ENCODE results near the gene ZEB1. TPM values are rescaled to one million over a fixed set of nuclear protein-coding genes. Genes with fewer than 3 reads are reported as not detected.

ZEB1 gene
- total and polyA plus RNA-seq, 2 of the 13 experiments (the other 11 are each of a cell fraction or from before 2014, with no cell fraction given) = 9.6 to 18.0 TPM

DNA sequence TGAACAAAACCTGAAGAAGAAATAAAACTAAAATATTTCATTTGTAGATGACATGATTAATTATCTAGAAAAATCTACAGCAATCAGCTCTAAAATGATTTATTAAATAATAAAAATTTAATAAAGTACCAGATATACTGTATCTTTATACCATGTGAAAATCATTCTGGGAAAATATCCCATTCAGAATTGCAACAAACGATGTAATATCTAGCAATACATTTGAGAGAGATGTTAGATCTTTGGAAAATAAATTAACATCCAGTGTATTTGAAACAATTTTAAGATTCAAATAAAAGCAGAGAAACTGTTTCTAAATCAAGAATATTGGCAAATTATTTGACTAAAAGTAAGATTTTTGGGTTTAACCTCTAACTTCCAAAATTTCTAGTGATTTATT is 62.2 kb downstream of the ZEB1 start (continued):
- TF ChIP-seq NCOA2 (CRISPR knock-in tag; IDR thresholded peaks at IDR 0.05) (no peak), SSRP1 (CRISPR knock-in tag; IDR thresholded peaks at IDR 0.05) (no peak)

DNA sequence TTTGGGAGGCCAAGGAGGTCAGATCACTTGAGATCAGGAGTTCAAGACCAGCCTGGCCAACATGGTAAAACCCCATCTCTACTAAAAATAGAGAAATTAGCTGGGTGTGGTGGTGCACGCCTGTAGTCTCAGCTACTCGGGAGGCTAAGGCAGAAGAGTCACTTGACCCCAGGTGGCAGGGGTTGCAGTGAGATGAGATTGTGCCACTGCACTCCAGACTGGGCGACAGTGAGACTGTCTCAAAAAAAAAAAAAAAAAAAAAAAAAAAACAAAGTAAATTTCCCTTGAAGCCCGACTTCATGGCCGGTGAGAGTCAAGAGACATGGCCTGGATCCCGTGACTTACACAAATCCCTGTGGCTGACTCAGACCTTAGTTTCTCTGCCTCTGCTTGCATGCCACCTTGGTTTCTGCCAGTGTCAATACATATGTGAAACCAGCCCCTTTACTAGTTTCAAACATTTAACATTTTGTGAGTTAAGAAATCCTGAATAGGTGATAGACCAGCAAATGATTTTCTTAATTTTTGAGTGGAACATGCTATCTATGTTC is 62.8 kb downstream of the ZEB1 start:
- Histone ChIP-seq H3K27ac (ENCODE audit: extremely low read length, insufficient read depth, low read length) (no peak overlapping the region), H3K36me3 (replicated peaks in 1 of 2; ENCODE audit: control insufficient read depth in 1 of 2, insufficient read depth in 2 of 2, low read length in 2 of 2) (no peaks in the 10 kb centered on the region), H3K27me3 (ENCODE audit: control insufficient read depth in 1 of 2, insufficient read depth in 2 of 2, low read length in 2 of 2) (no peaks in the 10 kb centered on the region), H3K9ac (ENCODE audit: insufficient read depth, low read depth, low read length) (no peak overlapping the region), H3K79me2 (ENCODE audit: insufficient read depth, low read length) (peaks cover 19% of the 10 kb centered on the region), H3K4me1 (ENCODE audit: insufficient read depth, low read length) (no peaks in the 10 kb centered on the region), H3K4me3 (replicated peaks in 1 of 3; ENCODE audit: insufficient read depth in 1 of 3, low read depth in 2 of 3, low read length in 3 of 3) (no peak overlapping the region), H2AFZ (ENCODE audit: low read length) (no peak overlapping the region), H4K20me1 (ENCODE audit: insufficient read depth, low read length) (no peaks in the 10 kb centered on the region; the same call in 1 of the 2 replicates), H3K9me3 (ENCODE audit: low read length) (no peaks in the 10 kb centered on the region), H3K4me2 (ENCODE audit: low read depth, low read length) (no peak overlapping the region)
- DNase-seq (ENCODE audit: low spot score) (no peak), FAIRE-seq (no peak), ATAC-seq (no peak)
- in situ Hi-C loops (cut with HindIII; ENCODE audit: extremely low pct_ligation_motif_present, low pct_unique_long_range_greater_than_20kb) (no loop called here), intact Hi-C loops (cut with micrococcal nuclease; ENCODE audit: unreplicated experiment) (no loop called here)
- TF ChIP-seq BORCS8-MEF2B (CRISPR knock-in tag; IDR thresholded peaks at IDR 0.05) = no peak
- TF ChIP-seq ATM (IDR thresholded peaks at IDR 0.05; ENCODE audit: borderline replicate concordance) = no peak
- no peak for TF ChIP-seq MTF1 (CRISPR knock-in tag; IDR thresholded peaks at IDR 0.05)
- no peak for TF ChIP-seq ZNF101 (CRISPR knock-in tag; IDR thresholded peaks at IDR 0.05; ENCODE audit: borderline replicate concordance, low read depth)
- TF ChIP-seq, protein P1, sequence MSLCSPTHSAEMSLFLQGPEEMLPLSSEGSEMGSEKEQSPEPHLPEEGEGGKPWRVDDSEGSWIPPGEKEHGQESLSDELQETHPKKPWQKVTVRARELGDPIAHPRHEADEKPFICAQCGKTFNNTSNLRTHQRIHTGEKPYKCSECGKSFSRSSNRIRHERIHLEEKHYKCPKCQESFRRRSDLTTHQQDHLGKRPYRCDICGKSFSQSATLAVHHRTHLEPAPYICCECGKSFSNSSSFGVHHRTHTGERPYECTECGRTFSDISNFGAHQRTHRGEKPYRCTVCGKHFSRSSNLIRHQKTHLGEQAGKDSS (CRISPR knock-in tag; IDR thresholded peaks at IDR 0.05; ENCODE audit: borderline replicate concordance, low read depth) = no peak
- no peak for TF ChIP-seq SIN3B (IDR thresholded peaks at IDR 0.05; ENCODE audit: low read length)
- TF ChIP-seq RORA (CRISPR knock-in tag; IDR thresholded peaks at IDR 0.05) = no peak
- TF ChIP-seq, protein P2, sequence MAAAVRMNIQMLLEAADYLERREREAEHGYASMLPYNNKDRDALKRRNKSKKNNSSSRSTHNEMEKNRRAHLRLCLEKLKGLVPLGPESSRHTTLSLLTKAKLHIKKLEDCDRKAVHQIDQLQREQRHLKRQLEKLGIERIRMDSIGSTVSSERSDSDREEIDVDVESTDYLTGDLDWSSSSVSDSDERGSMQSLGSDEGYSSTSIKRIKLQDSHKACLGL (CRISPR knock-in tag; IDR thresholded peaks at IDR 0.05) = no peak
- TF ChIP-seq NFYC (CRISPR knock-in tag; IDR thresholded peaks at IDR 0.05) = no peak
- TF ChIP-seq ZNF558 (CRISPR knock-in tag; IDR thresholded peaks at IDR 0.05; ENCODE audit: borderline replicate concordance) = no peak
- no peak for TF ChIP-seq ZNF138 (CRISPR knock-in tag; IDR thresholded peaks at IDR 0.05; ENCODE audit: low read depth)
- no peak for TF ChIP-seq ZNF326 (CRISPR knock-in tag; IDR thresholded peaks at IDR 0.05; ENCODE audit: borderline replicate concordance)
- TF ChIP-seq RAD51 (IDR thresholded peaks at IDR 0.05; ENCODE audit: borderline replicate concordance) = no peak
- TF ChIP-seq NCOA2 (CRISPR knock-in tag; IDR thresholded peaks at IDR 0.05) = no peak
- CTCF ChIA-PET (ENCODE audit: low intra/inter-chr PET ratio, low total read pairs) = no interaction called here
- no TSS peak for BruUV-seq (replicated peaks)
- WGBS (ENCODE audit: low lambda C conversion rate) = 97% methylated on average over 6 of the region's 6 CpGs
- POLR2A ChIA-PET = no interaction called here
